Prostate gland (tissue), 2 donors: ENCODE results near the gene AP1S3. TPM values are rescaled to one million over a fixed set of nuclear protein-coding genes. Genes with fewer than 3 reads are reported as not detected.

Source experiments
- DNase-seq: peaks from one replicate; pipeline ENCODE4 v3.0.0-alpha.2; 2019; ENCODE audit warnings: low spot score
- H3K27ac ChIP-seq, 2 donors: fragments of 200-600 bp; sonication (generic); 2 replicates each; pipeline ENCODE4 v1.5.1; 2017 to 2019
- H3K27me3 ChIP-seq: fragments of 200-600 bp; sonication (generic); replicated peaks from 2 replicates; pipeline ENCODE4 v1.5.1; 2019; ENCODE audit not compliant: insufficient read depth
- H3K36me3 ChIP-seq, 2 donors: fragments of 200-600 bp; sonication (generic); 1 replicate in 1 of 2; 2 replicates in 1 of 2; pipeline versions ENCODE4 v1.5.1 to v1.8.1; 2017 to 2019
- H3K4me1 ChIP-seq: fragments of 200-600 bp; sonication (generic); replicated peaks from 2 replicates; pipeline ENCODE4 v1.5.1; 2019
- H3K4me3 ChIP-seq, 2 donors: fragments of 200-600 bp; sonication (generic); 2 replicates each; pipeline ENCODE4 v1.5.1; 2017 to 2019
- H3K9me3 ChIP-seq: fragments of 200-600 bp; sonication (generic); 2 replicates; pipeline ENCODE4 v1.5.1; 2017
- POLR2A ChIP-seq: fragments of 450-650 bp; IDR thresholded peaks from one replicate; pipeline ENCODE4 v1.6.1; 2016; ENCODE audit warnings: antibody characterized with exemption, mild to moderate bottlenecking
- POLR2AphosphoS5 ChIP-seq: sonication (generic); formaldehyde crosslinking; IDR thresholded peaks from one replicate; pipeline ENCODE4 v1.6.1; 2017; ENCODE audit warnings: antibody characterized with exemption
- WGBS: methylation state at CpG from one replicate; pipeline ENCODE4 v1.1.5; 2018; 5-methylcytosine and 5-hydroxymethylcytosine counted together
- intact Hi-C: fragments of 100-400 bp; cut with DNase I; formaldehyde crosslinking; loops from one replicate; pipeline ENCODE4 v1.14.2; 2022
- total RNA-seq, 2 donors: library from RNA; depleted of rRNA; stranded (reverse); fragments of >200 nt; gene quantifications; one replicate each; pipeline ENCODE4 v1.1.0, GENCODE V29; 2016
- TF ChIP-seq, protein P1 (sequence below), 4 experiments: fragments of 200-600 bp in 2 of 4; fragments of 450-650 bp in 2 of 4; sonication (generic) in 2 of 4; IDR thresholded peaks; 1 replicate in 3 of 4; 2 replicates in 1 of 4; pipeline ENCODE4 v1.5.1; 2016 to 2019; ENCODE audit warnings: antibody characterized with exemption in 4 of 4, mild to moderate bottlenecking in 2 of 4, moderate library complexity in 2 of 4

Gene AP1S3
- total RNA-seq, 2 donors from 2014 or later: 2.7 to 7.7 TPM

- intact Hi-C loops: loop anchor here (5.0 kb wide), 1 partner anchor 71 kb away; no protein-coding TSS in a partner anchor
- Histone ChIP-seq H3K27ac (peak overlapping the region in 1 of 2 donors; percentile 36), H3K4me1 (no peaks in the 10 kb centered on the region), H3K9me3 (no peaks in the 10 kb centered on the region), H3K36me3 (no peaks in the 10 kb centered on the region), H3K4me3 (no peak overlapping the region), H3K27me3 (no peaks in the 10 kb centered on the region)
- no peak for DNase-seq
- TF ChIP-seq, protein P1, sequence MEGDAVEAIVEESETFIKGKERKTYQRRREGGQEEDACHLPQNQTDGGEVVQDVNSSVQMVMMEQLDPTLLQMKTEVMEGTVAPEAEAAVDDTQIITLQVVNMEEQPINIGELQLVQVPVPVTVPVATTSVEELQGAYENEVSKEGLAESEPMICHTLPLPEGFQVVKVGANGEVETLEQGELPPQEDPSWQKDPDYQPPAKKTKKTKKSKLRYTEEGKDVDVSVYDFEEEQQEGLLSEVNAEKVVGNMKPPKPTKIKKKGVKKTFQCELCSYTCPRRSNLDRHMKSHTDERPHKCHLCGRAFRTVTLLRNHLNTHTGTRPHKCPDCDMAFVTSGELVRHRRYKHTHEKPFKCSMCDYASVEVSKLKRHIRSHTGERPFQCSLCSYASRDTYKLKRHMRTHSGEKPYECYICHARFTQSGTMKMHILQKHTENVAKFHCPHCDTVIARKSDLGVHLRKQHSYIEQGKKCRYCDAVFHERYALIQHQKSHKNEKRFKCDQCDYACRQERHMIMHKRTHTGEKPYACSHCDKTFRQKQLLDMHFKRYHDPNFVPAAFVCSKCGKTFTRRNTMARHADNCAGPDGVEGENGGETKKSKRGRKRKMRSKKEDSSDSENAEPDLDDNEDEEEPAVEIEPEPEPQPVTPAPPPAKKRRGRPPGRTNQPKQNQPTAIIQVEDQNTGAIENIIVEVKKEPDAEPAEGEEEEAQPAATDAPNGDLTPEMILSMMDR (IDR thresholded peaks at IDR 0.05): no peak
- TF ChIP-seq POLR2AphosphoS5 (no peak), POLR2A (no peak)
- 89% methylated on average over 8 of the region's 8 CpGs for WGBS
Measured at GRCh38 chr2:223725986-223726970, 111.1 kb downstream of the AP1S3 start.

DNA sequence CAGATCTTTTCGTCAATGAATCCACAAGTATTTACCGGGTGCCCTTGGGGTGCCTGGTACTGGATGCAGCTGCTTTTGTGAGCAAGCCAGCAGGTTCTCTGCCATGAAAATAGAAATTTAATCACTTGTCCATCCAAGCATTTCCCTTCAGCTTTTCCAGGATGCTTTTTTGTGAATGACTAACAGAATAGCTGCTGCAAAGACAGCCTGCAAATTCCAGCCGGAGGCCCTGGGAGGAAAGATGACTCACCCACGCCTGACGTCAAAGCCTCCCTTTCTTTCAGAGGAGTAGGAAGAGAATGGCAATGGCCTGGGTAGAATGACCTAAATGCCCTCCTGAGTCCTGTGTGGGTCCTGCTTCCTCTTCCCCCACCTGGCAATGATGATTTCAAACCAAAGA is 111.9 kb downstream of the AP1S3 start:
- H3K4me1 ChIP-seq: no peaks in the 10 kb centered on the region
- no peaks in the 10 kb centered on the region for H3K9me3 ChIP-seq
- no peaks in the 10 kb centered on the region for H3K36me3 ChIP-seq
- TF ChIP-seq, protein P1 (IDR thresholded peaks at IDR 0.05): no peak
- TF ChIP-seq POLR2AphosphoS5: peak; percentile 65
- 15% methylated on average over 5 of the region's 5 CpGs for WGBS
- peak; percentile 58 for DNase-seq
- H3K27ac ChIP-seq: peak overlapping the region in 1 of 2 donors; percentile 36
- intact Hi-C loops: loop anchor here (5.0 kb wide), 1 partner anchor 72 kb away; no protein-coding TSS in a partner anchor
- no peaks in the 10 kb centered on the region for H3K27me3 ChIP-seq
- H3K4me3 ChIP-seq: no peak overlapping the region

- H3K36me3 ChIP-seq: no peaks in the 10 kb centered on the region
- DNase-seq: no peak
- 84% methylated on average over 4 of the region's 4 CpGs for WGBS
- H3K27me3 ChIP-seq: no peaks in the 10 kb centered on the region
- H3K27ac ChIP-seq: peak overlapping the region in 1 of 2 donors; percentile 36
- TF ChIP-seq POLR2AphosphoS5: no peak
- TF ChIP-seq POLR2A: no peak
- TF ChIP-seq, protein P1 (IDR thresholded peaks at IDR 0.05): no peak
- intact Hi-C loops: loop anchor here (5.0 kb wide), 1 partner anchor 72 kb away; no protein-coding TSS in a partner anchor
- no peaks in the 10 kb centered on the region for H3K4me1 ChIP-seq
- H3K9me3 ChIP-seq: no peaks in the 10 kb centered on the region
- H3K4me3 ChIP-seq: no peak overlapping the region
Measured at GRCh38 chr2:223724861-223725260, 112.5 kb downstream of the AP1S3 start.

DNA sequence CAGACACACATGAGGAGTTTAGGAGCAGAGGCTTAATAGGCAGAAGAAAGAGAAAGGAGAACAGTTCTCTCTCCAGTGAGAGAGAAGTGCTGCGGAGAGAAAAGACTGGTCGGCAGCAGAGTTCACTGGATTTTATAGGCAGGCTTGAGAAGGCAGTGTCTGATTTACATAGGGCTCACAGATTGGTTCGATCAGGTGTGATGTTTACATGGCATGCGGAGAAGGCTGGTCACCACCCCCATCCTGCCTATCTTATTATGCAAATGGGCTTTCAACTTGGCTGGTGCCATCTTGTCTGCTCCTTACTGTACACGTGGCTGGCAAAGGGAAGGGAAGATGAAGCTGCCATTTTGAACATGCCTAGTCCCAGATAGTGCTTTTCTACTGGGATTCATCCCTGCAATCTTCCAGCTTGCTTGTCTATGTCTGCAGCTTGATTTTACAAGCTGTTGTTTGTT is 113.4 kb downstream of the AP1S3 start:
- Histone ChIP-seq H3K4me3 (no peak overlapping the region), H3K9me3 (no peaks in the 10 kb centered on the region), H3K4me1 (no peaks in the 10 kb centered on the region), H3K27me3 (no peaks in the 10 kb centered on the region), H3K27ac (no peak overlapping the region), H3K36me3 (no peaks in the 10 kb centered on the region)
- no peak for DNase-seq
- TF ChIP-seq, protein P1 (IDR thresholded peaks at IDR 0.05): no peak
- no peak for TF ChIP-seq POLR2A
- TF ChIP-seq POLR2AphosphoS5: no peak
- WGBS: 70% methylated on average over 5 of the region's 5 CpGs
- intact Hi-C loops: loop anchor here (2.0 kb wide), 1 partner anchor 31 kb away; no protein-coding TSS in a partner anchor
